ENCODE results near the gene KRTAP5-3. TPM values are rescaled to one million over a fixed set of nuclear protein-coding genes. Genes with fewer than 3 reads are reported as not detected.

Gene KRTAP5-3
- total RNA-seq, 1 donor from 2014 or later = not detected

- Mint-ChIP-seq H3K4me1 (ENCODE audit: unreplicated experiment) (no peaks in the 10 kb centered on the region), H3K27me3 (ENCODE audit: unreplicated experiment) (peaks cover 32% of the 10 kb centered on the region), H3K27ac (ENCODE audit: unreplicated experiment) (no peak overlapping the region), H3K4me3 (ENCODE audit: unreplicated experiment) (no peak overlapping the region), H3K9me3 (ENCODE audit: unreplicated experiment) (no peaks in the 10 kb centered on the region), H3K36me3 (ENCODE audit: unreplicated experiment) (no peaks in the 10 kb centered on the region)
- no peak for DNase-seq (ENCODE audit: extremely low spot score, unreplicated experiment)
- TF ChIP-seq CTCF (IDR thresholded peaks at IDR 0.05) = no peak
Observed at GRCh38 chr11:1652026-1652425, 43.8 kb upstream of the KRTAP5-3 start.

- Mint-ChIP-seq H3K36me3 (ENCODE audit: unreplicated experiment) (no peaks in the 10 kb centered on the region), H3K4me1 (ENCODE audit: unreplicated experiment) (no peaks in the 10 kb centered on the region), H3K27ac (ENCODE audit: unreplicated experiment) (no peak overlapping the region), H3K9me3 (ENCODE audit: unreplicated experiment) (no peaks in the 10 kb centered on the region), H3K27me3 (ENCODE audit: unreplicated experiment) (peaks cover 28% of the 10 kb centered on the region), H3K4me3 (ENCODE audit: unreplicated experiment) (no peak overlapping the region)
- TF ChIP-seq CTCF (IDR thresholded peaks at IDR 0.05) = no peak
- no peak for DNase-seq (ENCODE audit: extremely low spot score, unreplicated experiment)
Observed at GRCh38 chr11:1651411-1651980, 43.2 kb upstream of the KRTAP5-3 start.

- Mint-ChIP-seq H3K4me1 (ENCODE audit: unreplicated experiment) (no peaks in the 10 kb centered on the region), H3K9me3 (ENCODE audit: unreplicated experiment) (no peaks in the 10 kb centered on the region), H3K27me3 (ENCODE audit: unreplicated experiment) (peaks cover 25% of the 10 kb centered on the region), H3K27ac (ENCODE audit: unreplicated experiment) (no peak overlapping the region), H3K4me3 (ENCODE audit: unreplicated experiment) (no peak overlapping the region), H3K36me3 (ENCODE audit: unreplicated experiment) (no peaks in the 10 kb centered on the region)
- no peak for DNase-seq (ENCODE audit: extremely low spot score, unreplicated experiment)
- TF ChIP-seq CTCF (IDR thresholded peaks at IDR 0.05) = no peak
Observed at GRCh38 chr11:1650918-1651262, 42.6 kb upstream of the KRTAP5-3 start.

- no peak for TF ChIP-seq CTCF (IDR thresholded peaks at IDR 0.05)
- no peak overlapping the region for H3K27ac Mint-ChIP-seq (ENCODE audit: unreplicated experiment)
- H3K9me3 Mint-ChIP-seq (ENCODE audit: unreplicated experiment) = no peaks in the 10 kb centered on the region
- H3K27me3 Mint-ChIP-seq (ENCODE audit: unreplicated experiment) = peaks cover 28% of the 10 kb centered on the region
- H3K4me3 Mint-ChIP-seq (ENCODE audit: unreplicated experiment) = no peak overlapping the region
- H3K4me1 Mint-ChIP-seq (ENCODE audit: unreplicated experiment) = no peaks in the 10 kb centered on the region
- no peaks in the 10 kb centered on the region for H3K36me3 Mint-ChIP-seq (ENCODE audit: unreplicated experiment)
- no peak for DNase-seq (ENCODE audit: extremely low spot score, unreplicated experiment)
Observed at GRCh38 chr11:1650034-1650917, 42.0 kb upstream of the KRTAP5-3 start.

DNA sequence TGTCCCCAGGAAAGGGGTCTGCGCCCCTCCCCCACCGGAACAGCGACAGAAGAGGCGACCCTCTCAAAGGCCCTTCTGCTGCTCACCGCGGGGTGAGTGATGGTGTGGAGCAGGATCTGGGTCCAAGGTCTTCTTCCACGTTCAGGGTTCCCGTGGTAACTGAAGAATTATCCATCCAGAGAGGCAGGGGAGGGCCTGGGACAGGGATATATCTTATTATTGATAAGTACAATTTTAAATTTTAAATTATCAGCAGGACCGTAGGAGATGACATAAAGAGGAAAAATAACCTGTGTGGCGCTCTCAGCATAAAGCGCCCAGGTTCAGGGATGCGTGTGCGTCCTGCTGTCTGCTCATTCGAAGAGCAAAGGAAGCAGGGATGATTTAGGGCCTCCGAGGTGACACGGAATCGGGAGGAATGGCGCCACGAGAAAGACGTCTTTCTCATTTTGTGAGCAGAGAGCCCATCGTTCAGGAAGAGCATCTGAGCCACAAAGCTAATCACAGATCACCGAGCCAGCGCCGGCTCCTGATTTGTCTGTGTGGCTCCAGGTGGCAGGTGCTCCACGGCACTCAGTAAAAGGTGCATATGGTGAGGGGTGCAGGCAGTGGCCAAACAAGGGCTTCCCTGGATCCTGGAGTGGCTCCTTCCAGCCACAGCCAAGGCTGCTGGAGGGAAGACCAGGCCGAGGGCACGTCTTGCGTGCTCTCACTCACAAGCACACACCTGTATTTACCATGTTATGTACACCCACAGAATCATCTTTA lies 40.6 kb upstream of the KRTAP5-3 start:
- Mint-ChIP-seq H3K4me3 (ENCODE audit: unreplicated experiment) (no peak overlapping the region), H3K36me3 (ENCODE audit: unreplicated experiment) (no peaks in the 10 kb centered on the region), H3K9me3 (ENCODE audit: unreplicated experiment) (no peaks in the 10 kb centered on the region), H3K27me3 (ENCODE audit: unreplicated experiment) (peaks cover 33% of the 10 kb centered on the region), H3K27ac (ENCODE audit: unreplicated experiment) (no peak overlapping the region), H3K4me1 (ENCODE audit: unreplicated experiment) (no peaks in the 10 kb centered on the region)
- no peak for TF ChIP-seq CTCF (IDR thresholded peaks at IDR 0.05)
- DNase-seq (ENCODE audit: extremely low spot score, unreplicated experiment) = no peak

Data from osteocyte (in vitro differentiated cells).